Measurements from ENCODE around the gene HDAC9. TPM values are rescaled to one million over a fixed set of nuclear protein-coding genes. Genes with fewer than 3 reads are reported as not detected.

Gene HDAC9
- total RNA-seq, 2 donors from 2014 or later, result 8.3 to 31.9 TPM

- WGBS, result 95% methylated on average over 1 of the region's 1 CpG
- no peaks in the 10 kb centered on the region for H3K4me1 ChIP-seq (replicated peaks)
- no peak for DNase-seq (ENCODE audit: low spot score)
- no peak overlapping the region for H3K4me3 ChIP-seq
- intact Hi-C loops (cut with DNase I), result loop anchor here (10.0 kb wide), 1 partner anchor 492 kb away; no protein-coding TSS in a partner anchor
- H3K27ac ChIP-seq, result no peak overlapping the region
- H3K27me3 ChIP-seq (replicated peaks; ENCODE audit: insufficient read depth), result no peaks in the 10 kb centered on the region
- no peaks in the 10 kb centered on the region for H3K36me3 ChIP-seq
- TF ChIP-seq POLR2A (IDR thresholded peaks at IDR 0.05) (no peak), CTCF (IDR thresholded peaks at IDR 0.05) (no peak), POLR2AphosphoS5 (IDR thresholded peaks at IDR 0.05) (no peak)
- H3K9me3 ChIP-seq, result no peaks in the 10 kb centered on the region
Observed at GRCh38 chr7:18772567-18772965, 277.0 kb downstream of the HDAC9 start.

DNA sequence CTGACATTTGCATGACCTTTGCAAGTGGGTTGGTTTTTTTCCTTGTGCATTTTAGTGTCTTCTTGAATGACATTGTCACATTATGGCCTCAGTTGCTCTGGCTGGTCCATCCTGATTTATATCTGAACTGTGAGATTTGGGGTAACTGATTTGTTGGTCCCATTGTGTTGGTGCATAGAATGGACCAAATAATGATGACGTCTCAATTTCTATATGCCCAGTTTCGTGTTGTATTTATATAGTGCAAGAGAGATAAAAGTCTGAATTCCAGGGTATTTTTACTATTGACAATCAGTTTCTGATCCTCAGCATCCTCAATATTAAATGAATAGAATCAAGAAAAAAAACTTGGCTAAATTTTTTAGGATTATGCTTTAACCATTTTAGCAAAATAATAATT, 281.8 kb downstream of the HDAC9 start:
- H3K4me3 ChIP-seq, result no peak overlapping the region
- 86% methylated on average over 2 of the region's 2 CpGs for WGBS
- no peaks in the 10 kb centered on the region for H3K9me3 ChIP-seq
- H3K4me1 ChIP-seq (replicated peaks), result no peaks in the 10 kb centered on the region
- DNase-seq (ENCODE audit: low spot score), result no peak
- H3K27ac ChIP-seq, result no peak overlapping the region
- no peaks in the 10 kb centered on the region for H3K36me3 ChIP-seq
- intact Hi-C loops (cut with DNase I), result loop anchor here (10.0 kb wide), 1 partner anchor 487 kb away; no protein-coding TSS in a partner anchor
- TF ChIP-seq POLR2AphosphoS5 (IDR thresholded peaks at IDR 0.05) (no peak), POLR2A (IDR thresholded peaks at IDR 0.05) (no peak), CTCF (IDR thresholded peaks at IDR 0.05) (no peak)
- no peaks in the 10 kb centered on the region for H3K27me3 ChIP-seq (replicated peaks; ENCODE audit: insufficient read depth)

GRCh38 chr7:18778594-18778993, 283.0 kb downstream of the HDAC9 start:
- Histone ChIP-seq H3K36me3 (no peaks in the 10 kb centered on the region), H3K4me1 (replicated peaks) (no peaks in the 10 kb centered on the region), H3K27me3 (replicated peaks; ENCODE audit: insufficient read depth) (no peaks in the 10 kb centered on the region), H3K27ac (no peak overlapping the region), H3K9me3 (no peaks in the 10 kb centered on the region), H3K4me3 (no peak overlapping the region)
- intact Hi-C loops (cut with DNase I), result loop anchor here (10.0 kb wide), 1 partner anchor 486 kb away; no protein-coding TSS in a partner anchor
- whole genome bisulfite sequencing, result 61% methylated on average over 3 of the region's 3 CpGs
- no peak for DNase-seq (ENCODE audit: low spot score)
- TF ChIP-seq CTCF (IDR thresholded peaks at IDR 0.05) (no peak), POLR2A (IDR thresholded peaks at IDR 0.05) (no peak), POLR2AphosphoS5 (IDR thresholded peaks at IDR 0.05) (no peak)

GRCh38 chr7:18780266-18780665, 284.7 kb downstream of the HDAC9 start:
- Histone ChIP-seq H3K27ac (no peak overlapping the region), H3K36me3 (no peaks in the 10 kb centered on the region), H3K9me3 (no peaks in the 10 kb centered on the region), H3K27me3 (replicated peaks; ENCODE audit: insufficient read depth) (no peaks in the 10 kb centered on the region), H3K4me1 (replicated peaks) (no peaks in the 10 kb centered on the region), H3K4me3 (no peak overlapping the region)
- no peak for DNase-seq (ENCODE audit: low spot score)
- no peak for TF ChIP-seq POLR2A (IDR thresholded peaks at IDR 0.05)
- TF ChIP-seq CTCF (IDR thresholded peaks at IDR 0.05), result no peak
- no peak for TF ChIP-seq POLR2AphosphoS5 (IDR thresholded peaks at IDR 0.05)
- intact Hi-C loops (cut with DNase I), result no loop called here

DNA sequence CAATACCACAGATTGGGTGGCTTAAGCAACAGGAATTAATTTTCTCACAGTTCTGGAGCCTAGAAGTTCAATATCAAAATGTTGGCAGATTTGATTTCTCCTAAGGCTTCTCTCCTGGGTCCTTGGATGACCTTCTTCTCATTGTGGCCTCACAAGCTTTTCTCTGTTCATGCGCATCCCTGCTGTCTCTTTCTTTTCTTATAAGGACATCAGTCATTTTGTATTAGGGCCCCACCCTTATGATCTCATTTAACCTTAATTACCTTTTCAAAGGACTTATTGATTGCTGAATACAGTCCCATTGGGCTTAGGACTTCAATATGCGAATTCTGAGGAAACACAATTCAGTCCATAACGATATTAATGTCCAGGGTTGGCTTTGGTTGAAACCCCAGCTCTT, 285.4 kb downstream of the HDAC9 start:
- no peaks in the 10 kb centered on the region for H3K36me3 ChIP-seq
- intact Hi-C loops (cut with DNase I), result no loop called here
- TF ChIP-seq CTCF (IDR thresholded peaks at IDR 0.05) (no peak), POLR2A (IDR thresholded peaks at IDR 0.05) (no peak), POLR2AphosphoS5 (IDR thresholded peaks at IDR 0.05) (no peak)

More for the DNA sequence above, 285.4 kb downstream of the HDAC9 start:
- H3K4me1 ChIP-seq (replicated peaks), result no peaks in the 10 kb centered on the region
- H3K27ac ChIP-seq, result no peak overlapping the region
- no peak overlapping the region for H3K4me3 ChIP-seq
- no peaks in the 10 kb centered on the region for H3K9me3 ChIP-seq
- 97% methylated on average over 3 of the region's 3 CpGs for WGBS
- no peaks in the 10 kb centered on the region for H3K27me3 ChIP-seq (replicated peaks; ENCODE audit: insufficient read depth)
- no peak for DNase-seq (ENCODE audit: low spot score)

Data from prostate gland (tissue), 2 donors.